Measurements from ENCODE around the gene CGNL1.

The CGNL1 gene

GRCh38 chr15:57500979-57501576 is 124.8 kb downstream of the CGNL1 start:
- no peak for DNase-seq

DNA sequence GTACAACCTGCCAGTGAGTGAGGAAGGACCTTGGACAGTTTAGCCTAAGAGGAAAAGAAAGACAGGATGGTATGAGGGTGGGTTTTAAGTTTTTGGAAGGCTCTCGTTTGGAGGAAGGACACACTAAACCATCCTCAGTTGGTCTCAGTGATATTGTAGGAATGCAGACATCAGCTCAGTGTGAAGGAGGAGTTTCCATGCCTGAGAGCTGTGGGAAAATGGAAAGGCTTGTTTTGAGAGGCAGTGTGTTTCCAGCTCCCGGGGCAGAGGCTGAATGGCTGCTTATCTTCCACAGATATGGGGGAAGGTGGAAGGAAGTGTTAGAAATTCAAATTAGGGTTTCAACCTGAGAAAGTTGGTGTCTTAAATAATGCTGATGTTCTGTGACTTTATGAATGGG is 125.8 kb downstream of the CGNL1 start:
- DNase-seq: no peak

GRCh38 chr15:57503051-57503702 is 126.9 kb downstream of the CGNL1 start:
- DNase-seq: no peak

DNA sequence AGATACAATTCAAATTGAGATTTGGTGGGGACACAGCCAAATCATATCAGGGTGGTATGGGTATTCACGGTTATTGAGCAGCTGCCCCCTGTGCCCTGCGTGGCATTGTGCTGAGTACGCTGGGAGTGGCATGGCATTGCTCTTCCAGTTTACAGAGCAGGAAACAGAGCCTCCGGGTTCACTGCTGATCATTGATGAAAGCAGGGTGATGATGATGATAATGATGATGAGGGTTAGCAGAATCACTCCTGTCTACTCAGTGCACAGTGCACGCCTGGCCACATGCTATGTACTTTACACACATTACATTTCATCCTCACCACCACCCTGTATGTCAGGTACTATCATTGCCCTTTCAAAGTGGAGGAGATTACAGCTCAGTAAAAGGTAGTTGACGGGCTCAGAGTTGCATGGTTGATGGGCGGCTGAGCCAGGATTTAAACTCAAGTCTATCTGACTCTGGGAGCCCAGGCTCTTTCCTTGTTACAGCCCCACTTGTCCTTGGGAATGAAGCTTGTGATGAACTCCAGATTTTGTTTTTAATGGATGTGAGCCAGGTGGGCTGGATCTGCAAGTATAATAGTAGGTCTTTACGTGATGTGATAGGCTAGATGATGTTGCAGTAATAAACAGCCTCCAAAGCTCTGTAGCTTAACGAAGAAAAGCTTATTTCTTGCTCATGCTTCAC is 127.8 kb downstream of the CGNL1 start:
- no peak for DNase-seq

DNA sequence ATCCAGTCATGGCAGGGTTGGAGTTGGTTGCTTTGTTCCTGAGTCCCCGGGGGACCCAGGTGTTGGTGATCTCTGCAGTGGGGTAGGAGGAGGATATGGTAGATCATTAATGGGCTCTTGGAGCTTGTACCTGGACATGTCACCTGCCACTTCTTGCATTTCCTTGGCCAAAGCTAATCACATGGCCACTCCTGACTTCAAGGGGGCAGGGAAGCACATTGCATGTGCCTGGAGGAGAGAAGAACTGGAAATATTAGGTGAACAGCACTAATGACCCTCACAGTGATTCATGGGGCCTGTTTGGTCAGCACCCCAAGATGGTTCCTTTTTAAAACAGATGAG is 128.3 kb downstream of the CGNL1 start:
- DNase-seq: no peak

- DNase-seq: no peak
Measured at GRCh38 chr15:57505056-57505715, 128.9 kb downstream of the CGNL1 start.

GRCh38 chr15:57505949-57506391 is 129.7 kb downstream of the CGNL1 start:
- no peak for DNase-seq

GRCh38 chr15:57506422-57506821 is 130.1 kb downstream of the CGNL1 start:
- no peak for DNase-seq

GRCh38 chr15:57507111-57507510 is 130.8 kb downstream of the CGNL1 start:
- no peak for DNase-seq

DNA sequence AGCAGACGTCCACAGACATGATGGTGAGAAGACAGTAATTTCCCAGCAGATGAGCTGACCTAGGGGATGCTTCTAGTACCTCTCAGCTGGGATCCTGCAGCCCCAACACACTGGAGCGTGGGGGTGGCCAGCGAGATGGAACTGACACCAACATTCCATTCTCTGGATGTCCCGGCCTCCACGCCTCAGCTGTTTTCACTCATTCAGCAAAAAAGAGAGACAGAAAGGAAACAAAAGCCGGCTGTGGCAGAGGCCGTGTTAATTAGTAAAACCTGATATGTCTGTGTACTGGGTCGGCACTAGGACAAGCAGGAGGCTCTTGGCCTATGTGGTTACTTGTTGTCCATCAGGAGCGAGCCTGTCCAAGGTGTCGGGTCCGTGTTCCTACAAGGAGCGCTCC is 132.8 kb downstream of the CGNL1 start:
- DNase-seq: no peak

DNA sequence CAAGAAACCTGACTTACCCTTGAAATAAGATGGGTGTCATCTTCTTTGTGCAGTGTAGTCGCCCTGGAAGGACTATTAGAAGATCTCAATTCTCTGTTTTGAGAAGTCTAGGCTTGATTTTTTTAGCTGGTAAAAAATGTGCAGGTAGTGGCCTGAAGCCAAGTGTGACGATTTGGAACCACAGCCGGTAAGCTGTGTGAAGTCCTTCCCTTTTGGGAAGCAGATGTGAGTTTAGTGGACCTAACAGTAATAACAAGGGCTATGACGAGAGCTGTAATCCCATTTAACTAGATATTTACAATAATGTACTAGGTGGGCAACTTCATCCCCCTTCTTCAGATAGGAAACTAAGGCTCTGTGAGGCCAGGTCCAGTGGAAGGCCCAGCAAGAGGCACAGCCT is 133.7 kb downstream of the CGNL1 start:
- no peak for DNase-seq

GRCh38 chr15:57510647-57511046 is 134.3 kb downstream of the CGNL1 start:
- no peak for DNase-seq

- DNase-seq: no peak
Measured at GRCh38 chr15:57516327-57517029, 140.2 kb downstream of the CGNL1 start.

DNA sequence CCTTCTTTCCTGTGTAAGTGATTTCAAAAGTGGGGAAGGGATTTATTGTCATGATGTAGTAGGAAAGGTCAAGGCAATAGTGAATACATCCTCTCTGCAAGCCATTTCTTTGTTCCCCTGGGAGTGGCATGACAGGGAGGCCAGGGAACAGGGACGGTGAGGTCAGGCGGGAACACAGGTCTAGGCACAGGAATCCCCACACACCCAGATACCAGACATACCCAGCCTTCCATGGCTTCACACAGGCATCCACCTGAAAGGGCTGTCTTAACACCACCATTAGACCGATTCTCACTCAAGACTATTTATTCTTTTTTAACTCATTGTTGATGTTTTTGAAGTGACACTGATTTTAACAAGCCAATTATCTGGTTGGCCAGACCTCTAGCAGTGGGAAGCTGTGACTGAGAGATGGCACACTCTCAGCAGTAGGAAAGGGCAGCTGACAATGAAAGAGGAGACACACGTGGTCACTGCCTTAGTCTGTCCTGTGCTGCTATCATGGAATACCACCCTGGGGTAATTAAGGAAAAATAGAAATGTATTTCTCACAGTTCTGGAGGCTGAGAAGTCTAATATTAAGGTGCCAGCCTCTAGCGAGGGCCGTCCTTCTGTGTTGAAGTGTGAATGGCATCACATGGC is 140.8 kb downstream of the CGNL1 start:
- no peak for DNase-seq

- DNase-seq: no peak
Measured at GRCh38 chr15:57518779-57519405, 142.6 kb downstream of the CGNL1 start.

DNA sequence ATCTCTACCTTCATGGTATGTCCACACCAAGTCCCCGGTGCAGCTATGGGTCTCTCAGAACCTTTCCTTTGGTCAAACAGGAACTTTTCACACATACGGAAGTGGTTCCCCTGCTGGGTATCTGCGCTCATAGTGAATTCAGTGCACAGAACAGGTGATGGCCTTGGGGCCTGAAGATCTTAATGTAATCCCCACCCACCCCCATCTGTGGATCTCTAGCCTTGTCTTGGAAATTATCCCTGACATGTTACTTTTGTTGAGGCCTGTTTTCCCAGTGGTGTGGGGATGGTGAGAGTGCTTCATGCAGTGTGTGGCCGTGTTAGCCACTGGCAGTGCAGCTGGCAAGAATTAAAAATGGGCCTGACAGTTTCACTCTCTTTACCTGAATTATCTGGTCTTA is 143.5 kb downstream of the CGNL1 start:
- no peak for DNase-seq

DNA sequence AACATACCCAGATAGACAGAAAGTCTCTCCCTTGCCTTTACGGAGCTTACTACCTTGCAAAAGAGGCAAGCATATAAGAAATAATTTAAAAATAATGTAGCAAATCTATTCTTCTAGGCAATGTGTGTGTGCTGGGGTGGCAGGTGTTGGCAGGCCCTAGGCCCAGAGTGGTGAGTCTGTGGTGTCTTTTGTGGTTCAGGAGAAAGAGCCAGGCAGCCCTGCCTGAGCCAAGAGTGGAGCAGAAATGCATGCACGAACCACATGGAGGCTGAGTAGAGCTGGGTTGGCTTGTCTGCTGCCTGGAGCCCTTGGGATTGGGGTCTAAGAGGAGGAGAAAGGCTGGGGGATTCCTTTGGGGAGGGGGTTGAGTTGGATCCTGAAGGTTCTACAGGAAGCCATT is 145.2 kb downstream of the CGNL1 start:
- no peak for DNase-seq

GRCh38 chr15:57522148-57522547 is 145.8 kb downstream of the CGNL1 start:
- DNase-seq: no peak

- no peak for DNase-seq
Measured at GRCh38 chr15:57525581-57525980, 149.3 kb downstream of the CGNL1 start.

- no peak for DNase-seq
Measured at GRCh38 chr15:57526076-57526475, 149.8 kb downstream of the CGNL1 start.

DNA sequence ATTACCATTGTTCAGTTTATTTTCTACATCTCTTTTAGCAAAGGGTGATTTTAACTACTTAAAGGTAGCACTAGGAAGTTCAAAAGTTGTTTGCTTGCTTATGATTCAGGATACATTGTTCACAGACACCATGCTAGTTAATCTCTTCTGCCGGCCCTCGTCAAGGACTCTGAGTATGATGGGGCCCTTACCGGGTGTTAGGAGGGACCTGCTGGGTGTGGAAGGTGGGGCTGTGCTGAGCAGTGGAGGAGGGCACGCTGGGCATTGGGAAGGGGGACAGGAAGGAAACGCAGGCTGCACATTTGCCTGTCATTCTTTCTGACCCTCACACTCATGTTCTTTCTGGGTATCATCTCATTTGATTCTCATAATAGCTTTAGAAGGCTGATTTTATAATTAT is 150.3 kb downstream of the CGNL1 start:
- no peak for DNase-seq

DNA sequence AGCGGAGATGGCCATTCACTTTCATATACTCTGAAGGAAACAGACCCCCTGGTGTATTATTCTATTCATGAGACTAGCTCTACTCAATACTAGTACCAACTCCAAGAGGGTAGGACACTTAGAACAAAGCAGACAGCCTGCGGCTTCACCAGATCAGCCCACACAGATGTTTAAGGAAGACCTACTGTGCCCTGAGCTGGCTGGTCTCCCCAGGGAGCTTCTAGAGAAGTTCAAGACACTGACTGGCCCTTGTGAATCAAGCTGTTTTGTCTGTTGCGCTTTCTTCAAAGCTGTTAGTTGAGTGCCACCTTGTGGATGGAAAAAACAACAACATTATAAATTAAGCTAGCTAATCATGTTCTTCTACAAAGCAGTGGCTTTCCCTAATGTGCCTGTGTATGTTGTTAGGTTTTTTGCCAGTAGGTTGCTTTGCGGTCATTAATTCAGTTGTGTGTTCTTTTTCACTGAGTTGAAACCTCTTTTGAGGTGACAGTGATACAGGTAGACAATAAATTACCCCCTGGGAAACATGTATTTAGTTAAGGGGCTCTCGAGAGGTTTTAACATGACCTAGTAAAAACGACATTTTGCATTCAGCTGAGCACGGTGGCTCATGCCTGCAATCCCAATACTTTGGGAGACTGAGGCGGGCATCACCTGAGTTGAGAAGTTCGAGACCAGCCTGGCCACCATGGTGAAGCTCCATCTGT is 151.2 kb downstream of the CGNL1 start:
- peak; percentile 54 for DNase-seq
